ENCODE data around the gene VANGL1. TPM values are rescaled to one million over a fixed set of nuclear protein-coding genes. Genes with fewer than 3 reads are reported as not detected.
A peak's percentile ranks its signal among the peaks of the same experiment; 100 is the strongest.

Gene VANGL1
- total RNA-seq, 1 donor from 2014 or later = 8.1 TPM

GRCh38 chr1:115725600-115725999, 83.8 kb downstream of the VANGL1 start:
- Histone ChIP-seq H3K9me3 (no peaks in the 10 kb centered on the region), H3K4me1 (peaks cover 48% of the 10 kb centered on the region), H3K27me3 (no peaks in the 10 kb centered on the region), H3K36me3 (no peaks in the 10 kb centered on the region), H3K27ac (peak overlapping the region; percentile 31), H3K4me3 (no peak overlapping the region)
- intact Hi-C loops (cut with DNase I) = no loop called here
- TF ChIP-seq, protein P1, sequence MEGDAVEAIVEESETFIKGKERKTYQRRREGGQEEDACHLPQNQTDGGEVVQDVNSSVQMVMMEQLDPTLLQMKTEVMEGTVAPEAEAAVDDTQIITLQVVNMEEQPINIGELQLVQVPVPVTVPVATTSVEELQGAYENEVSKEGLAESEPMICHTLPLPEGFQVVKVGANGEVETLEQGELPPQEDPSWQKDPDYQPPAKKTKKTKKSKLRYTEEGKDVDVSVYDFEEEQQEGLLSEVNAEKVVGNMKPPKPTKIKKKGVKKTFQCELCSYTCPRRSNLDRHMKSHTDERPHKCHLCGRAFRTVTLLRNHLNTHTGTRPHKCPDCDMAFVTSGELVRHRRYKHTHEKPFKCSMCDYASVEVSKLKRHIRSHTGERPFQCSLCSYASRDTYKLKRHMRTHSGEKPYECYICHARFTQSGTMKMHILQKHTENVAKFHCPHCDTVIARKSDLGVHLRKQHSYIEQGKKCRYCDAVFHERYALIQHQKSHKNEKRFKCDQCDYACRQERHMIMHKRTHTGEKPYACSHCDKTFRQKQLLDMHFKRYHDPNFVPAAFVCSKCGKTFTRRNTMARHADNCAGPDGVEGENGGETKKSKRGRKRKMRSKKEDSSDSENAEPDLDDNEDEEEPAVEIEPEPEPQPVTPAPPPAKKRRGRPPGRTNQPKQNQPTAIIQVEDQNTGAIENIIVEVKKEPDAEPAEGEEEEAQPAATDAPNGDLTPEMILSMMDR (IDR thresholded peaks at IDR 0.05) = no peak
- TF ChIP-seq POLR2AphosphoS5 (IDR thresholded peaks at IDR 0.05; ENCODE audit: insufficient read depth in 1 of 2, low read depth in 1 of 2) = no peak
- TF ChIP-seq POLR2A (IDR thresholded peaks at IDR 0.05) = no peak
- DNase-seq (ENCODE audit: extremely low spot score in 2 of 2) = no peak

DNA sequence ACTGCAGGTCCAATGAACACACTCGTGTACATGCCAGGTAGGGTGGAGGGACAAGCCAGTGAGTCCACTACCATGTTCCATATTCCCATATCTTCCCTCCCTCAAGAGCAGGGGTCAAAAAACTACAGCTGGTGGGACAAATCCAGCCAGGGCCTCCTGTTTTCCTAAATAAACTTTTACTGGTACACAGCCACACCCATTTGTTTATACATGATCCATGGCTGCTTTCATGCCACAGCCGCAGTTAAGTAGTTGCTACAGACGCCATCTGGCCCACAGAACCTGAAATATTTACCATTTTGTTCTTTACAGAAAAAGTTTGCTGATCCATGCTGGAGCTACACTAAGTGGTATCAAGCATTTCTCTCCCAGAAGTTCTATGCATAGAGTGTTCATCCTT, 84.4 kb downstream of the VANGL1 start:
- peaks cover 48% of the 10 kb centered on the region for H3K4me1 ChIP-seq
- H3K27me3 ChIP-seq = no peaks in the 10 kb centered on the region
- TF ChIP-seq POLR2AphosphoS5 (IDR thresholded peaks at IDR 0.05; ENCODE audit: insufficient read depth in 1 of 2, low read depth in 1 of 2) (no peak), POLR2A (IDR thresholded peaks at IDR 0.05) (no peak)
- TF ChIP-seq, protein P1 (IDR thresholded peaks at IDR 0.05) = no peak
- intact Hi-C loops (cut with DNase I) = no loop called here
- DNase-seq (ENCODE audit: extremely low spot score in 2 of 2) = no peak
- no peaks in the 10 kb centered on the region for H3K36me3 ChIP-seq
- no peaks in the 10 kb centered on the region for H3K9me3 ChIP-seq
- no peak overlapping the region for H3K4me3 ChIP-seq
- H3K27ac ChIP-seq = peak overlapping the region; percentile 81

- no peak overlapping the region for H3K4me3 ChIP-seq
- no peak for DNase-seq (ENCODE audit: extremely low spot score in 2 of 2)
- H3K27ac ChIP-seq = peak overlapping the region; percentile 81
- intact Hi-C loops (cut with DNase I) = no loop called here
- H3K9me3 ChIP-seq = no peaks in the 10 kb centered on the region
- TF ChIP-seq POLR2A (IDR thresholded peaks at IDR 0.05) = no peak
- TF ChIP-seq POLR2AphosphoS5 (IDR thresholded peaks at IDR 0.05; ENCODE audit: insufficient read depth in 1 of 2, low read depth in 1 of 2) = no peak
- TF ChIP-seq, protein P1 (IDR thresholded peaks at IDR 0.05) = no peak
- H3K36me3 ChIP-seq = no peaks in the 10 kb centered on the region
- peaks cover 48% of the 10 kb centered on the region for H3K4me1 ChIP-seq
- H3K27me3 ChIP-seq = no peaks in the 10 kb centered on the region
Observed at GRCh38 chr1:115726570-115726969, 84.8 kb downstream of the VANGL1 start.

GRCh38 chr1:115727706-115728249, 86.0 kb downstream of the VANGL1 start:
- peak; percentile 54 to 55 for TF ChIP-seq POLR2AphosphoS5 (IDR thresholded peaks at IDR 0.05; ENCODE audit: insufficient read depth in 1 of 2, low read depth in 1 of 2)
- TF ChIP-seq, protein P1 (IDR thresholded peaks at IDR 0.05) = no peak
- Histone ChIP-seq H3K27me3 (no peaks in the 10 kb centered on the region), H3K27ac (peak overlapping the region; percentile 81), H3K4me1 (peaks cover 48% of the 10 kb centered on the region), H3K36me3 (no peaks in the 10 kb centered on the region), H3K9me3 (no peaks in the 10 kb centered on the region), H3K4me3 (no peak overlapping the region)
- DNase-seq (ENCODE audit: extremely low spot score in 2 of 2) = peak in 1 of 2 donors; percentile 94
- intact Hi-C loops (cut with DNase I) = no loop called here

- Histone ChIP-seq H3K9me3 (no peaks in the 10 kb centered on the region), H3K27ac (peak overlapping the region; percentile 81), H3K4me3 (no peak overlapping the region), H3K27me3 (no peaks in the 10 kb centered on the region), H3K36me3 (no peaks in the 10 kb centered on the region), H3K4me1 (peaks cover 48% of the 10 kb centered on the region)
- TF ChIP-seq, protein P1 (IDR thresholded peaks at IDR 0.05) = no peak
- no peak for TF ChIP-seq POLR2AphosphoS5 (IDR thresholded peaks at IDR 0.05; ENCODE audit: insufficient read depth in 1 of 2, low read depth in 1 of 2)
- TF ChIP-seq POLR2A (IDR thresholded peaks at IDR 0.05) = no peak
- intact Hi-C loops (cut with DNase I) = no loop called here
- DNase-seq (ENCODE audit: extremely low spot score in 2 of 2) = no peak
Observed at GRCh38 chr1:115728341-115728740, 86.6 kb downstream of the VANGL1 start.

All from vagina (tissue), 2 donors.